Spleen (tissue), 7 donors: Measurements from ENCODE around the gene OXSM.

ENCODE experiments used
- POLR2A ChIP-seq, 3 donors: fragments of 450-650 bp; IDR thresholded peaks; one replicate each; pipeline ENCODE4 v1.5.1; 2017; ENCODE audit warnings: antibody characterized with exemption in 3 of 3, mild to moderate bottlenecking in 1 of 3
- POLR2AphosphoS5 ChIP-seq, 3 donors: sonication (generic); formaldehyde crosslinking; IDR thresholded peaks; one replicate each; pipeline ENCODE4 v1.5.1; 2017; ENCODE audit warnings: antibody characterized with exemption in 3 of 3
- TF ChIP-seq, protein P1 (sequence below), 11 experiments: fragments of 200-600 bp in 7 of 11; fragments of 450-650 bp in 4 of 11; sonication (generic) in 4 of 11; IDR thresholded peaks in 8 of 11; conservative IDR thresholded peaks in 3 of 11; 1 replicate in 7 of 11; 2 replicates in 4 of 11; pipeline versions ENCODE4 v1.4.0 to v1.8.0; 2016 to 2021; ENCODE audit warnings: antibody characterized with exemption in 11 of 11, inconsistent platforms in 4 of 11, mild to moderate bottlenecking in 1 of 11
- donor health status: DM: no; HTN: no; CAD: no; lungs with moderate emphysema.
- donor health status: DM: no; HTN: no; CAD: no.
- donor health status: DM: no; HTN: no; CAD: no.

DNA sequence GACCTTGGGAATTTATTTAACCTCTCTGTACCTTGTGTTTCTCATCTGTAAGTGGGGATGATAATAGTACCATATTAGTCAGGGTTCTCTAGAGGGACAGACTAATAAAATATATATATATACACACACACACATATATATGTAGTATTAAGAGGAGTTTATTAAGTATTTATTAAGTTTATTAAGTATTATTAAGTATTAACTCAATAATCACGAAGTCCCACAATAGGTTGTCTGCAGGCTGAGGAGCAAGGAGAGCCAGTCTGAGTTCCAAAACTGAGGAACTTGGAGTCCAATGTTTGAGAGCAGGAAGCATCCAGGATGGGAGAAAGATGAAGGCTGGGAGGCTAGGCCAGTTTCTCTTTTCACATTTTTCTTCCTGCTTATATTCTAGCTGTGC is 14.8 kb downstream of the OXSM start:
- TF ChIP-seq, protein P1, sequence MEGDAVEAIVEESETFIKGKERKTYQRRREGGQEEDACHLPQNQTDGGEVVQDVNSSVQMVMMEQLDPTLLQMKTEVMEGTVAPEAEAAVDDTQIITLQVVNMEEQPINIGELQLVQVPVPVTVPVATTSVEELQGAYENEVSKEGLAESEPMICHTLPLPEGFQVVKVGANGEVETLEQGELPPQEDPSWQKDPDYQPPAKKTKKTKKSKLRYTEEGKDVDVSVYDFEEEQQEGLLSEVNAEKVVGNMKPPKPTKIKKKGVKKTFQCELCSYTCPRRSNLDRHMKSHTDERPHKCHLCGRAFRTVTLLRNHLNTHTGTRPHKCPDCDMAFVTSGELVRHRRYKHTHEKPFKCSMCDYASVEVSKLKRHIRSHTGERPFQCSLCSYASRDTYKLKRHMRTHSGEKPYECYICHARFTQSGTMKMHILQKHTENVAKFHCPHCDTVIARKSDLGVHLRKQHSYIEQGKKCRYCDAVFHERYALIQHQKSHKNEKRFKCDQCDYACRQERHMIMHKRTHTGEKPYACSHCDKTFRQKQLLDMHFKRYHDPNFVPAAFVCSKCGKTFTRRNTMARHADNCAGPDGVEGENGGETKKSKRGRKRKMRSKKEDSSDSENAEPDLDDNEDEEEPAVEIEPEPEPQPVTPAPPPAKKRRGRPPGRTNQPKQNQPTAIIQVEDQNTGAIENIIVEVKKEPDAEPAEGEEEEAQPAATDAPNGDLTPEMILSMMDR (IDR thresholded peaks at IDR 0.05 in 8 of 11, conservative IDR thresholded peaks at IDR 0.05 in 3 of 11): no peak
- TF ChIP-seq POLR2A (IDR thresholded peaks at IDR 0.05): no peak
- TF ChIP-seq POLR2AphosphoS5 (IDR thresholded peaks at IDR 0.05): no peak
